ENCODE measurements around the gene CAT. TPM values are rescaled to one million over a fixed set of nuclear protein-coding genes. Genes with fewer than 3 reads are reported as not detected.

CAT gene
- polyA plus RNA-seq, 1 experiment: 104 TPM

DNA sequence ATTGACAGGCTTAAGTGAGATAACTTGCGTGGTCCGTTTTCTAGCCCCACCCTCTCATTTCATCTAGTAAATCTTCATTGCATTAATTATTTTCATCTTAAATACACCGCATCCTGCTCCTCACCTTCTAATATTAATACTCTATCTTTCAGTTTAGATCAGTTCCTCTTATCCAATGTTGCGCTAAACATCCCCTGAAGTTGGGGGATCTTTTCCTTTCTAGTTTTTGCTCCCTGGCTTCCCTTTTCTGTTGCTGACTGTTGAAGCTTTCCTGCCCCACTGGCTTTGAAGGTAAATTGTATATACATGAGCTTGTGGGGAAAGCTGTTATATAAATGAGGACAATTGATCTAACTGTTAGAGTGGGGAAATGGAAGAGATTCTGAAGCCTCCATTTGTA lies 7.2 kb downstream of the CAT start:
- ChIA-PET CTCF (interaction anchor here (1.5 kb wide), 1 partner anchor 46 kb away, joined by 7 read pairs; no protein-coding TSS in a partner anchor), POLR2A (no interaction called here)
- H3K27me3 ChIP-seq (ENCODE audit: control insufficient read depth, insufficient read depth, low read length): no peaks in the 10 kb centered on the region

DNA sequence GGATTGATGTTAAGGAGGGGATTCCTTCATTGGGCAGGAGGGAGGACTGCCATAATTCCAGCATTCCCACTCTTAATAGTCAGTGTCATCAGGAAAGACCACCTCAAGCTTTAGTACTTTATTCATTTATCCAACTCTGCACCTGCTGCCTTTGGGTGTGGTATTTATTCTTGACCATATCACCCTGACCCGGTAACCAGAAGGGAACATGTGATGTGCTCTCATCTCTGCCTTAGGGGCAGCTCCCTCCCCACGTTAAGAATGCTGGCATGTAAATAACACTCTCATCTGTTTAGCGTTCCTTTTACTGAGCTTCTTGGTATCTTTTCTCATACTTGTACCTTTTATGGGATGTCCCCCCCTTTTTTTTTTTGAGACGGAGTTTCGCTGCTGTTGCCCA lies 7.7 kb downstream of the CAT start:
- CTCF ChIA-PET: interaction anchor here (1.5 kb wide), 1 partner anchor 46 kb away, joined by 7 read pairs; no protein-coding TSS in a partner anchor
- POLR2A ChIA-PET: no interaction called here
- H3K4me3 ChIP-seq (ENCODE audit: low read depth, low read length): no peak overlapping the region
- no peaks in the 10 kb centered on the region for H3K9me3 ChIP-seq (ENCODE audit: control insufficient read depth, insufficient read depth, low read length)
- H3K27me3 ChIP-seq (ENCODE audit: control insufficient read depth, insufficient read depth, low read length): no peaks in the 10 kb centered on the region
- TF ChIP-seq, protein P1, sequence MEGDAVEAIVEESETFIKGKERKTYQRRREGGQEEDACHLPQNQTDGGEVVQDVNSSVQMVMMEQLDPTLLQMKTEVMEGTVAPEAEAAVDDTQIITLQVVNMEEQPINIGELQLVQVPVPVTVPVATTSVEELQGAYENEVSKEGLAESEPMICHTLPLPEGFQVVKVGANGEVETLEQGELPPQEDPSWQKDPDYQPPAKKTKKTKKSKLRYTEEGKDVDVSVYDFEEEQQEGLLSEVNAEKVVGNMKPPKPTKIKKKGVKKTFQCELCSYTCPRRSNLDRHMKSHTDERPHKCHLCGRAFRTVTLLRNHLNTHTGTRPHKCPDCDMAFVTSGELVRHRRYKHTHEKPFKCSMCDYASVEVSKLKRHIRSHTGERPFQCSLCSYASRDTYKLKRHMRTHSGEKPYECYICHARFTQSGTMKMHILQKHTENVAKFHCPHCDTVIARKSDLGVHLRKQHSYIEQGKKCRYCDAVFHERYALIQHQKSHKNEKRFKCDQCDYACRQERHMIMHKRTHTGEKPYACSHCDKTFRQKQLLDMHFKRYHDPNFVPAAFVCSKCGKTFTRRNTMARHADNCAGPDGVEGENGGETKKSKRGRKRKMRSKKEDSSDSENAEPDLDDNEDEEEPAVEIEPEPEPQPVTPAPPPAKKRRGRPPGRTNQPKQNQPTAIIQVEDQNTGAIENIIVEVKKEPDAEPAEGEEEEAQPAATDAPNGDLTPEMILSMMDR (IDR thresholded peaks at IDR 0.05; ENCODE audit: low read depth, low read length): no peak
- no peak for DNase-seq (ENCODE audit: low read depth, low spot score)
- H3K27ac ChIP-seq (ENCODE audit: low read depth, low read length): no peak overlapping the region

More for the DNA sequence above, 7.2 kb downstream of the CAT start:
- TF ChIP-seq, protein P1 (IDR thresholded peaks at IDR 0.05; ENCODE audit: low read depth, low read length): no peak
- Histone ChIP-seq H3K27ac (ENCODE audit: low read depth, low read length) (no peak overlapping the region), H3K9me3 (ENCODE audit: control insufficient read depth, insufficient read depth, low read length) (no peaks in the 10 kb centered on the region), H3K4me3 (ENCODE audit: low read depth, low read length) (no peak overlapping the region)
- DNase-seq (ENCODE audit: low read depth, low spot score): no peak

DNA sequence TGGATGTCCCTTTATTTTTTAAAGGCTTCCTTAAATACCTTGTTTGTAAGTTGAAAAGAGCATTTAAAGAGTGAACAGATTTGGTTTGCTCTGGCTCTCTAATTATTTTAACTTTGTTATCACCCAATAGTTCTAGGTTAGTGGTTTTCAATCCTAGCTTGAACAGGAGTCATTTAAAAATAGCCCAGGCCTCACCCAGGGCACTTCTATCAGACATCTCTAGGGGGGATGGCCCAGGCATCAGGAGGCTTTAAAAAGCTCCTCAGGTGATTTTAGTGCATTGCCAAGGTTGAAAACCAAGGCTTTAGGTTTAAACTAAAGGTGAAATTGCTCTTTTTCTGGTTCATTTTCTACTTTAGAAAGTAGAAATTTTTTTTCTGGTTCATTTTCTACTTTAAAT lies 8.3 kb downstream of the CAT start:
- TF ChIP-seq, protein P1 (IDR thresholded peaks at IDR 0.05; ENCODE audit: low read depth, low read length): no peak
- Histone ChIP-seq H3K27ac (ENCODE audit: low read depth, low read length) (no peak overlapping the region), H3K9me3 (ENCODE audit: control insufficient read depth, insufficient read depth, low read length) (no peaks in the 10 kb centered on the region), H3K27me3 (ENCODE audit: control insufficient read depth, insufficient read depth, low read length) (no peaks in the 10 kb centered on the region), H3K4me3 (ENCODE audit: low read depth, low read length) (no peak overlapping the region)
- no peak for DNase-seq (ENCODE audit: low read depth, low spot score)
- POLR2A ChIA-PET: no interaction called here
- CTCF ChIA-PET: no interaction called here

DNA sequence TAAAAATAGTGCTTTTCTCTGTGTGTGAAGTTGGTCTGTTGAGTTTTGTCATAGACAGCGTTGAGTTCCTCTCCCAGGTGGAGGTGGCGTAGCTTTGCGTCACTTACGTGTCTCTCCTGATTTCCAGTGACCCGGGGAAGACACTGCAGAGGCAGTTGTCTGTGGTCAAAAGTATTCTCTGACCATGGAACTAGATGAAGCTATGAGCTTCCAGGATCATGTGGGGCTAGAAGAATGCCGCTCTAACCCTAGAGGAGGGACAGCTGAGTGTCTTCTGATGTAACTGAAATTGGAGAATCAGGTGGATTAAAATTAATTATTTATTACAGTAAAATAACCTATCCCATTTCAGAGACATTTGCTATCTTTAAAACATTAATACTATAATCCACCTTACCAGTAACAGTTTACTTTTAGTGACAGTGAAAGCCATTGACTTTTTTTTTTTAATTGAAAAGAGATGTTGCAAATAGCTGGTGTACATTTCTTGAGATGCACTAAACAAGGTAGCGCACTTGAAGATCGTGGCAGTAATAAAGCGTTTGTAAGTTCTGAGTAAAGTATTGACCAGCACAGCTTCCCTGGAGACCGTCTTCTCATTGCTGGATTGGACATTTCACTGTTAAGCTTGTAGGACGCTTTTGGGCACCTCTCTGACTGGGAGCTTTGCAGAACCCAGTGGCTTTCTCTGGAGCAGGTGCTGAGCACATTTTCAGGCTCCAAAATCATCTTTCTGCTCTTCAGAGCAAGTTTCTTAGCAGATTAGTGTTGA lies 9.7 kb downstream of the CAT start:
- H3K27ac ChIP-seq (ENCODE audit: low read depth, low read length): no peak overlapping the region
- no peaks in the 10 kb centered on the region for H3K27me3 ChIP-seq (ENCODE audit: control insufficient read depth, insufficient read depth, low read length)
- ChIA-PET CTCF (no interaction called here), POLR2A (interaction anchor here (1.0 kb wide), 1 partner anchor 10 kb away, joined by 3 read pairs; no protein-coding TSS in a partner anchor)
- H3K4me3 ChIP-seq (ENCODE audit: low read depth, low read length): no peak overlapping the region
- no peaks in the 10 kb centered on the region for H3K9me3 ChIP-seq (ENCODE audit: control insufficient read depth, insufficient read depth, low read length)
- TF ChIP-seq, protein P1 (IDR thresholded peaks at IDR 0.05; ENCODE audit: low read depth, low read length): no peak
- no peak for DNase-seq (ENCODE audit: low read depth, low spot score)

DNA sequence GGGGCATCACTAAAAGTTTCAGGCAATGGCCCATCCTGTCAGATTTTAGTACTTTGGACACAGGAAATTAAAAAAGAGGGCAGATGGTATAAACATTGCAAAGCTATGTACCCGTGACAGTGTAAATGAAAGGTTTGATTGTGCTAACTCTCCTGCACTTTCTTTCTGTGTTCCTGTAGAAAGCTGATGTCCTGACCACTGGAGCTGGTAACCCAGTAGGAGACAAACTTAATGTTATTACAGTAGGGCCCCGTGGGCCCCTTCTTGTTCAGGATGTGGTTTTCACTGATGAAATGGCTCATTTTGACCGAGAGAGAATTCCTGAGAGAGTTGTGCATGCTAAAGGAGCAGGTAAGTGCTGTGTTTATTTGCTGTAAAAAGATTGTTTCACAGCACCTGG lies 10.3 kb downstream of the CAT start:
- POLR2A ChIA-PET: interaction anchor here (1.0 kb wide), 1 partner anchor 11 kb away, joined by 3 read pairs; no protein-coding TSS in a partner anchor
- Histone ChIP-seq H3K4me3 (ENCODE audit: low read depth, low read length) (no peak overlapping the region), H3K9me3 (ENCODE audit: control insufficient read depth, insufficient read depth, low read length) (no peaks in the 10 kb centered on the region), H3K27ac (ENCODE audit: low read depth, low read length) (no peak overlapping the region), H3K27me3 (ENCODE audit: control insufficient read depth, insufficient read depth, low read length) (no peaks in the 10 kb centered on the region)
- CTCF ChIA-PET: interaction anchor here (1.3 kb wide), 1 partner anchor 64 kb away, joined by 3 read pairs; no protein-coding TSS in a partner anchor
- TF ChIP-seq, protein P1 (IDR thresholded peaks at IDR 0.05; ENCODE audit: low read depth, low read length): no peak
- DNase-seq (ENCODE audit: low read depth, low spot score): no peak

All from AG04450 (cell line).